H1 (cell line): ENCODE results near the gene TUBGCP2. TPM values are rescaled to one million over a fixed set of nuclear protein-coding genes. Genes with fewer than 3 reads are reported as not detected.

ENCODE experiments used
- CTCF ChIA-PET: fragments of 300-600 bp; sonication (Branson Sonifier 250); formaldehyde crosslinking; loops from one replicate; lab custom pipeline; 2021; ENCODE audit not compliant: partially characterized antibody; lab: Charles Lee
- POLR2A ChIA-PET: fragments of 300-600 bp; sonication (Branson Sonifier 250); formaldehyde crosslinking; loops from one replicate; lab custom pipeline; 2021; ENCODE audit warnings: inconsistent platforms; ENCODE audit not compliant: partially characterized antibody; lab: Charles Lee
- DNase-seq, 2 experiments: peaks; one replicate each; pipeline versions ENCODE4 v3.0.0 to v3.0.0-alpha.2; 2010 to 2022; ENCODE audit warnings: low spot score in 2 of 2, low read depth in 1 of 2, mixed read lengths in 1 of 2
- FAIRE-seq: peaks from 2 replicates; lab custom pipeline; 2011; peaks lifted over from hg19 to GRCh38; lab: Jason Lieb, UNC
- H2AFZ ChIP-seq: 2 replicates; pipeline ENCODE4 v1.8.1; 2012; ENCODE audit warnings: low read length, inconsistent platforms
- H2AK5ac ChIP-seq: 2 replicates; pipeline ENCODE4 v1.6.1; 2013; ENCODE audit warnings: low read depth, low read length
- H2BK120ac ChIP-seq: replicated peaks from 2 replicates; pipeline ENCODE3; 2013; ENCODE audit warnings: low read depth, low read length, inconsistent platforms
- H2BK12ac ChIP-seq: 2 replicates; pipeline ENCODE4 v1.6.1; 2013; ENCODE audit warnings: low read depth, low read length
- H2BK15ac ChIP-seq: 2 replicates; pipeline ENCODE4 v1.6.1; 2013; ENCODE audit warnings: low read length
- H2BK20ac ChIP-seq: 2 replicates; pipeline ENCODE4 v1.6.1; 2013; ENCODE audit warnings: low read length
- H2BK5ac ChIP-seq: 2 replicates; pipeline ENCODE4 v1.6.1; 2013; ENCODE audit warnings: low read depth, low read length
- H3K14ac ChIP-seq: 2 replicates; pipeline ENCODE4 v1.6.1; 2013; ENCODE audit warnings: inconsistent platforms; ENCODE audit not compliant: insufficient read length
- H3K18ac ChIP-seq: 2 replicates; pipeline ENCODE4 v1.6.1; 2013; ENCODE audit warnings: low read length; ENCODE audit errors: extremely low read depth
- H3K23ac ChIP-seq: 2 replicates; pipeline ENCODE4 v1.6.1; 2013; ENCODE audit warnings: inconsistent platforms; ENCODE audit not compliant: insufficient read length
- H3K23me2 ChIP-seq: 2 replicates; pipeline ENCODE4 v1.6.1; 2013; ENCODE audit warnings: low read depth, low read length
- H3K27ac ChIP-seq: 2 replicates; pipeline ENCODE4 v1.6.1; 2011; ENCODE audit warnings: low read depth, low read length, inconsistent platforms
- H3K27me3 ChIP-seq, 4 experiments: replicated peaks in 1 of 4; 1 replicate in 1 of 4; 2 replicates in 3 of 4; pipeline versions ENCODE4 v1.6.1 to v1.8.1; 2011 to 2013; ENCODE audit warnings: low read length in 3 of 4, mild to moderate bottlenecking in 3 of 4, inconsistent platforms in 2 of 4, mixed read lengths in 2 of 4, moderate library complexity in 1 of 4; ENCODE audit not compliant: control insufficient read depth in 3 of 4, insufficient read depth in 3 of 4; ENCODE audit errors: extremely low read depth in 1 of 4
- H3K36me3 ChIP-seq, 4 experiments: 2 replicates each; pipeline versions ENCODE4 v1.6.1 to v1.8.1; 2011 to 2013; ENCODE audit warnings: mild to moderate bottlenecking in 4 of 4, low read length in 3 of 4, moderate library complexity in 2 of 4, control low read depth in 1 of 4, inconsistent platforms in 1 of 4; ENCODE audit not compliant: insufficient read depth in 4 of 4, control insufficient read depth in 2 of 4
- H3K4ac ChIP-seq: replicated peaks from 2 replicates; pipeline ENCODE3; 2013; ENCODE audit warnings: low read length, low read depth, mixed read lengths, inconsistent platforms; ENCODE audit not compliant: insufficient read length
- H3K4me1 ChIP-seq, 4 experiments: replicated peaks in 1 of 4; 1 replicate in 1 of 4; 2 replicates in 3 of 4; pipeline versions ENCODE4 v1.6.1 to v1.8.1; 2011 to 2013; ENCODE audit warnings: low read length in 3 of 4, inconsistent platforms in 2 of 4, mixed read lengths in 1 of 4; ENCODE audit not compliant: insufficient read depth in 4 of 4, control insufficient read depth in 3 of 4
- H3K4me2 ChIP-seq, 2 experiments: 2 replicates each; pipeline versions ENCODE4 v1.6.1 to v1.8.1; 2011 to 2013; ENCODE audit warnings: low read depth in 2 of 2, low read length in 2 of 2, control low read depth in 1 of 2, inconsistent platforms in 1 of 2, mild to moderate bottlenecking in 1 of 2; ENCODE audit not compliant: insufficient read depth in 1 of 2
- H3K4me3 ChIP-seq, 4 experiments: fragments of 200-600, 300-600 bp in 1 of 4; sonication (generic), shearing (Covaris generic), sonication (Bioruptor Twin) in 1 of 4; 2 replicates each; pipeline versions ENCODE4 v1.5.1 to v1.8.1; 2011 to 2016; ENCODE audit warnings: low read length in 4 of 4, low read depth in 3 of 4, control low read depth in 2 of 4, inconsistent platforms in 2 of 4, mild to moderate bottlenecking in 2 of 4, mixed read lengths in 1 of 4, moderate library complexity in 1 of 4; ENCODE audit not compliant: insufficient read depth in 2 of 4; ENCODE audit errors: extremely low read depth in 1 of 4
- H3K56ac ChIP-seq: replicated peaks from 2 replicates; pipeline ENCODE3; 2013; ENCODE audit warnings: low read depth, mild to moderate bottlenecking, mixed read lengths, low read length, inconsistent platforms; ENCODE audit not compliant: insufficient read length
- H3K79me1 ChIP-seq: 2 replicates; pipeline ENCODE4 v1.6.1; 2013; ENCODE audit warnings: low read depth, low read length, control low read depth
- H3K79me2 ChIP-seq, 2 experiments: 2 replicates each; pipeline versions ENCODE4 v1.6.1 to v1.8.1; 2012 to 2013; ENCODE audit warnings: low read length in 2 of 2, mild to moderate bottlenecking in 2 of 2, inconsistent platforms in 1 of 2; ENCODE audit not compliant: insufficient read depth in 2 of 2, control insufficient read depth in 1 of 2
- H3K9ac ChIP-seq, 4 experiments: replicated peaks in 1 of 4; 1 replicate in 1 of 4; 2 replicates in 3 of 4; pipeline versions ENCODE4 v1.6.1 to v1.8.1; 2011 to 2013; ENCODE audit warnings: low read depth in 3 of 4, low read length in 3 of 4, control low read depth in 2 of 4, mild to moderate bottlenecking in 2 of 4, moderate library complexity in 2 of 4, inconsistent platforms in 1 of 4; ENCODE audit errors: extremely low read depth in 1 of 4
- H3K9me3 ChIP-seq, 2 experiments: 2 replicates each; pipeline versions ENCODE4 v1.6.1 to v1.8.1; 2012 to 2013; ENCODE audit warnings: mild to moderate bottlenecking in 2 of 2, moderate library complexity in 2 of 2, control low read depth in 1 of 2, inconsistent platforms in 1 of 2, low read depth in 1 of 2, low read length in 1 of 2, mixed read lengths in 1 of 2; ENCODE audit not compliant: insufficient read depth in 2 of 2
- H4K20me1 ChIP-seq, 2 experiments: replicated peaks in 1 of 2; 2 replicates each; pipeline versions ENCODE3 to v1.8.1; 2011 to 2013; ENCODE audit warnings: inconsistent platforms in 2 of 2, low read length in 2 of 2, mild to moderate bottlenecking in 1 of 2; ENCODE audit not compliant: insufficient read depth in 2 of 2, control insufficient read depth in 1 of 2
- H4K5ac ChIP-seq: 2 replicates; pipeline ENCODE4 v1.6.1; 2013; ENCODE audit warnings: low read length, low read depth, mixed read lengths, inconsistent platforms; ENCODE audit not compliant: insufficient read length
- H4K8ac ChIP-seq: 2 replicates; pipeline ENCODE4 v1.8.0; 2013; ENCODE audit warnings: mild to moderate bottlenecking, moderate library complexity, low read length, inconsistent platforms; ENCODE audit not compliant: insufficient read depth; ENCODE audit errors: extremely low read depth
- H4K91ac ChIP-seq: replicated peaks from 2 replicates; pipeline ENCODE3; 2013; ENCODE audit warnings: low read length, mixed read lengths, inconsistent platforms; ENCODE audit not compliant: insufficient read length
- CHD2 ChIP-seq: IDR thresholded peaks from 2 replicates; pipeline ENCODE4 v1.6.1; 2012; ENCODE audit warnings: low read length, improper control_type of control experiment
- EGR1 ChIP-seq: IDR thresholded peaks from 2 replicates; pipeline ENCODE4 v1.6.1; 2011; ENCODE audit warnings: low read depth, low read length, borderline replicate concordance
- FOSL1 ChIP-seq: IDR thresholded peaks from 2 replicates; pipeline ENCODE4 v1.6.1; 2011; ENCODE audit warnings: mild to moderate bottlenecking, low read depth, low read length, moderate library complexity; ENCODE audit not compliant: insufficient read depth
- GABPA ChIP-seq: IDR thresholded peaks from 2 replicates; pipeline ENCODE4 v1.6.1; 2011; ENCODE audit warnings: mild to moderate bottlenecking, low read length, moderate library complexity, borderline replicate concordance; ENCODE audit not compliant: insufficient read depth
- GTF2F1 ChIP-seq: IDR thresholded peaks from 2 replicates; pipeline ENCODE4 v1.6.1; 2012; ENCODE audit warnings: low read depth, low read length, improper control_type of control experiment, borderline replicate concordance
- JUND ChIP-seq: IDR thresholded peaks from 2 replicates; pipeline ENCODE4 v1.6.1; 2011; ENCODE audit warnings: mild to moderate bottlenecking, improper control_type of control experiment, low read length
- NANOG ChIP-seq: IDR thresholded peaks from 2 replicates; pipeline ENCODE4 v1.6.1; 2011; ENCODE audit warnings: low read length, low read depth, mild to moderate bottlenecking, inconsistent platforms; ENCODE audit not compliant: insufficient read depth, poor library complexity, severe bottlenecking
- RBBP5 ChIP-seq: IDR thresholded peaks from 2 replicates; pipeline ENCODE4 v1.7.1; 2012; ENCODE audit warnings: low read depth, mild to moderate bottlenecking, inconsistent platforms, low read length, moderate library complexity, borderline replicate concordance
- SIN3A ChIP-seq, 2 experiments: IDR thresholded peaks in 1 of 2; conservative IDR thresholded peaks in 1 of 2; 2 replicates each; pipeline ENCODE4 v1.6.1; 2011 to 2012; ENCODE audit warnings: low read length in 2 of 2, improper control_type of control experiment in 1 of 2, low read depth in 1 of 2, mild to moderate bottlenecking in 1 of 2
- SIRT6 ChIP-seq: IDR thresholded peaks from one replicate; pipeline ENCODE4 v1.7.1; 2012; ENCODE audit warnings: low read length, inconsistent platforms
- SRF ChIP-seq: IDR thresholded peaks from 2 replicates; pipeline ENCODE4 v1.6.1; 2011; ENCODE audit warnings: mild to moderate bottlenecking, low read depth, low read length, moderate library complexity
- TCF12 ChIP-seq: IDR thresholded peaks from 2 replicates; pipeline ENCODE4 v1.6.1; 2011; ENCODE audit warnings: low read depth, mild to moderate bottlenecking, low read length
- YY1 ChIP-seq: IDR thresholded peaks from 2 replicates; pipeline ENCODE4 v1.6.1; 2011; ENCODE audit warnings: low read depth, mild to moderate bottlenecking, low read length
- ZNF274 ChIP-seq: IDR thresholded peaks from 2 replicates; pipeline ENCODE4 v1.7.0; 2012; ENCODE audit warnings: low read length, borderline replicate concordance; ENCODE audit errors: extremely low read depth
- WGBS, 2 experiments: shearing (Covaris generic) in 1 of 2; methylation state at CpG; one replicate each; pipeline versions ENCODE4 v1.1.6 to v1.1.7; 2013 to 2015; ENCODE audit warnings: low lambda C conversion rate in 2 of 2, mixed read lengths in 2 of 2, inconsistent platforms in 1 of 2, low coverage in 1 of 2, missing lambda C conversion rate in 1 of 2; ENCODE audit not compliant: insufficient replicate concordance in 2 of 2, insufficient coverage in 1 of 2, insufficient read length in 1 of 2; ENCODE audit errors: extremely low coverage in 1 of 2, missing lambda C conversion rate in 1 of 2; 5-methylcytosine and 5-hydroxymethylcytosine counted together
- polyA plus RNA-seq, 7 experiments: library from polyadenylated mRNA; depleted of rRNA in 3 of 7; stranded (reverse) in 5 of 7; unstranded in 2 of 7; fragments of >200 nt in 5 of 7; fragments of 200-250 nt in 2 of 7; gene quantifications; 1 replicate in 5 of 7; 2 replicates in 1 of 7; 4 replicates in 1 of 7; pipeline versions ENCODE4 v1.2.1 to v1.2.3, GENCODE V29; 2011 to 2013; ENCODE audit warnings: missing spikeins in 2 of 7, mixed read lengths in 2 of 7
- total RNA-seq: library from RNA; stranded (reverse); fragmentation: NEBNext Ultra II Directional; extraction: Animal tissue kit (Norgen Biotek cat#: 25700); gene quantifications from 2 replicates; pipeline ENCODE4 v1.2.1, GENCODE V29; 2021

Gene TUBGCP2
- total and polyA plus RNA-seq, 2 of the 8 experiments (the other 6 are each of a cell fraction or from before 2014, with no cell fraction given), result 34.9 to 51.9 TPM

DNA sequence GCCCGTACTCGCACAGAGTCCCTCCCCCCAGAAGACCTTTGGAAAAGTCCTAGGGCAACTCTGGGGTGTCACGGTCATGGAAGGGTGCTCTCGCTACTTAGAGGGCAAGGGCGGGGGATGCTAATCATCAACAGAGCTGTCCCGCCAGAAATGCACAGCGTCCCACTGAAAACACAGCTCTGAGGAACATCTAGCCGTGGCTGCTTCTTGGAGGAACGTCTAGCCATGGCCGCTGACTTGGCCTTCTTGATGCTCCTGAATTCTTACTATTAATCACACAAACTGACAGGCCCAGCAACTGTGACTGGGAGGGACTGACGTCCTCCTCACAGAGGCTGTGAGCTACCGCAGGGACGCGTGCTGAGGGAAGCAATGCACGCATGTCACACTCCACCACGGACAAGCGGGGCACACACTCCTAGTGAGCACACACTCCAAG lies 1.7 kb downstream of the TUBGCP2 start:
- no peak overlapping the region for H3K56ac ChIP-seq
- no peak overlapping the region for H2BK12ac ChIP-seq
- no peaks in the 10 kb centered on the region for H3K27me3 ChIP-seq
- H3K79me1 ChIP-seq, result peaks cover 30% of the 10 kb centered on the region
- H3K79me2 ChIP-seq, result peaks cover 3 to 44% of the 10 kb centered on the region in 2 experiments; a peak in 3 of 4 replicates
- WGBS, 2 experiments, result 94% methylated on average over 17 of the region's 17 CpGs; no CpG with 5 or more reads in 1 of the 2 experiments
- peaks cover 0 to 6% (median 4%) of the 10 kb centered on the region in 4 experiments; a peak in 4 of 7 replicates for H3K4me1 ChIP-seq
- ChIA-PET CTCF (interaction anchor here (0.6 to 3.0 kb wide), 20 partner anchors 10 to 697 kb away, joined by 3 to 24 read pairs (median 3); partner anchors contain the start of gene VENTX), POLR2A (interaction anchor here (1.1 to 1.4 kb wide), 5 partner anchors 12 to 89 kb away, joined by 3 to 4 read pairs (median 3); partner anchors contain the start of gene FUOM)
- H3K23me2 ChIP-seq, result peaks cover 9% of the 10 kb centered on the region; the same call in 1 of the 2 replicates
- FAIRE-seq, result no peak
- no peak overlapping the region for H3K18ac ChIP-seq
- no peak overlapping the region for H3K14ac ChIP-seq
- H4K8ac ChIP-seq, result no peak overlapping the region
- no peaks in the 10 kb centered on the region for H3K9me3 ChIP-seq
- no peak for DNase-seq
- H3K4me3 ChIP-seq, result peak overlapping the region in 1 of 4 experiments; percentile 84; a peak in 1 of 8 replicates
- no peak overlapping the region for H3K23ac ChIP-seq
- H2AFZ ChIP-seq, result no peak overlapping the region
- peaks cover 3 to 20% (median 6%) of the 10 kb centered on the region in 4 experiments; a peak in 7 of 8 replicates for H3K36me3 ChIP-seq
- H3K9ac ChIP-seq, result peak overlapping the region in 1 of 4 experiments; percentile 43; a peak in 1 of 7 replicates
- H2AK5ac ChIP-seq, result no peak overlapping the region
- H3K4ac ChIP-seq, result no peak overlapping the region
- no peak overlapping the region for H2BK5ac ChIP-seq
- H4K91ac ChIP-seq, result peak overlapping the region; percentile 17
- H4K20me1 ChIP-seq, result peaks cover 6 to 20% of the 10 kb centered on the region in 2 experiments
- no peak overlapping the region for H2BK120ac ChIP-seq
- peak overlapping the region; percentile 85 to 88; a peak in 1 of 4 replicates for H3K4me2 ChIP-seq
- H3K27ac ChIP-seq, result no peak overlapping the region
- H4K5ac ChIP-seq, result no peak overlapping the region
- no peak overlapping the region for H2BK15ac ChIP-seq
- no peak overlapping the region for H2BK20ac ChIP-seq
- TF ChIP-seq FOSL1 (no peak), NANOG (no peak), JUND (no peak), ZNF274 (no peak), CHD2 (no peak), SRF (no peak), EGR1 (no peak), GTF2F1 (no peak), SIN3A (conservative IDR thresholded peaks at IDR 0.05 in 1 of 2, IDR thresholded peaks at IDR 0.05 in 1 of 2; ENCODE audit: low read depth in 1 of 2, low read length in 2 of 2) (no peak), YY1 (no peak), RBBP5 (no peak), SIRT6 (no peak), TCF12 (no peak), GABPA (no peak)
